Thoracic aorta (tissue), 2 donors: ENCODE results near the gene HID1. TPM values are rescaled to one million over a fixed set of nuclear protein-coding genes. Genes with fewer than 3 reads are reported as not detected.

Experiments used
- ATAC-seq: fragments of 150-250 bp; one replicate; pipeline ENCODE4 v1.8.0; 2017; ENCODE audit warnings: low read depth; ENCODE audit not compliant: insufficient number of reproducible peaks, low FRiP score
- DNase-seq: peaks from one replicate; pipeline ENCODE4 v3.0.0-alpha.2; 2020; ENCODE audit warnings: low spot score
- H3K27ac ChIP-seq, 2 donors: fragments of 200-600 bp; sonication (generic); 1 replicate in 1 of 2; 2 replicates in 1 of 2; pipeline ENCODE4 v1.5.1; 2016; ENCODE audit warnings: mild to moderate bottlenecking in 2 of 2, moderate library complexity in 2 of 2
- H3K27me3 ChIP-seq: fragments of 200-600 bp; sonication (generic); replicated peaks from 2 replicates; pipeline ENCODE4 v1.6.0; 2016; ENCODE audit warnings: mild to moderate bottlenecking; ENCODE audit not compliant: insufficient read depth
- H3K36me3 ChIP-seq: fragments of 200-600 bp; sonication (generic); one replicate; pipeline ENCODE4 v1.5.1; 2016
- H3K4me1 ChIP-seq, 2 donors: fragments of 200-600 bp; sonication (generic); 1 replicate in 1 of 2; 2 replicates in 1 of 2; pipeline versions ENCODE4 v1.5.1 to v1.6.0; 2016; ENCODE audit warnings: low read depth in 2 of 2, mild to moderate bottlenecking in 1 of 2; ENCODE audit not compliant: control insufficient read depth in 1 of 2
- H3K4me3 ChIP-seq: fragments of 200-600 bp; sonication (generic); 2 replicates; pipeline ENCODE4 v1.5.1; 2016; ENCODE audit warnings: mild to moderate bottlenecking
- H3K9me3 ChIP-seq: fragments of 200-600 bp; sonication (generic); 2 replicates; pipeline ENCODE4 v1.5.1; 2016
- total RNA-seq, 2 donors: library from RNA; depleted of rRNA; stranded (reverse); fragments of >200 nt; gene quantifications; one replicate each; pipeline versions ENCODE4 v1.1.0 to v1.2.3, GENCODE V29; 2016
- TF ChIP-seq, protein P1 (sequence below): fragments of 200-600 bp; sonication (generic); IDR thresholded peaks from one replicate; pipeline ENCODE4 v1.5.1; 2019; ENCODE audit warnings: antibody characterized with exemption

HID1 gene
- total RNA-seq, 2 donors from 2014 or later, result 14.3 to 14.8 TPM

DNA sequence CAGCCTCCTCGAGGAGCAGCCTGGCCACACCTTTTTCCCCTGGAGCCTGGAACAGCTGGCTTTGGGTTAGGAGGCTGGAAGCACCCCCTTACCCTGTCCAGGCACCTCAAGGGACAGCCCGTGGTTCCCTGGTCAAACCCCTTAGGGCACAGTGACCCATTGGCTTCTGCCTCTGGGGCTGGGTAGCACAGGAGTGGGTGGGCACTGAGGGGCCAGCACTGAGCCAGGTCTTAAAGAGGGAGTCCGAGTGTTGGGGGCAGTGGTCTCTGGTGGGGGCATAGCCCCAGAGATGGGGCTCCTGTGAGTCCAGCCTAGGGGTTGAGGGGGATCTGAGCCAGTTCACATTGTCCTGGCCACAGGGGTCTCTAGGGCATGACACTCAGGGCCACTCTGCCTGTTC lies 21.5 kb downstream of the HID1 start:
- Histone ChIP-seq H3K9me3 (no peaks in the 10 kb centered on the region), H3K27me3 (no peaks in the 10 kb centered on the region), H3K36me3 (no peaks in the 10 kb centered on the region), H3K4me3 (no peak overlapping the region), H3K27ac (no peak overlapping the region), H3K4me1 (no peaks in the 10 kb centered on the region)
- ATAC-seq (no peak), DNase-seq (no peak)
- TF ChIP-seq, protein P1, sequence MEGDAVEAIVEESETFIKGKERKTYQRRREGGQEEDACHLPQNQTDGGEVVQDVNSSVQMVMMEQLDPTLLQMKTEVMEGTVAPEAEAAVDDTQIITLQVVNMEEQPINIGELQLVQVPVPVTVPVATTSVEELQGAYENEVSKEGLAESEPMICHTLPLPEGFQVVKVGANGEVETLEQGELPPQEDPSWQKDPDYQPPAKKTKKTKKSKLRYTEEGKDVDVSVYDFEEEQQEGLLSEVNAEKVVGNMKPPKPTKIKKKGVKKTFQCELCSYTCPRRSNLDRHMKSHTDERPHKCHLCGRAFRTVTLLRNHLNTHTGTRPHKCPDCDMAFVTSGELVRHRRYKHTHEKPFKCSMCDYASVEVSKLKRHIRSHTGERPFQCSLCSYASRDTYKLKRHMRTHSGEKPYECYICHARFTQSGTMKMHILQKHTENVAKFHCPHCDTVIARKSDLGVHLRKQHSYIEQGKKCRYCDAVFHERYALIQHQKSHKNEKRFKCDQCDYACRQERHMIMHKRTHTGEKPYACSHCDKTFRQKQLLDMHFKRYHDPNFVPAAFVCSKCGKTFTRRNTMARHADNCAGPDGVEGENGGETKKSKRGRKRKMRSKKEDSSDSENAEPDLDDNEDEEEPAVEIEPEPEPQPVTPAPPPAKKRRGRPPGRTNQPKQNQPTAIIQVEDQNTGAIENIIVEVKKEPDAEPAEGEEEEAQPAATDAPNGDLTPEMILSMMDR, result no peak

DNA sequence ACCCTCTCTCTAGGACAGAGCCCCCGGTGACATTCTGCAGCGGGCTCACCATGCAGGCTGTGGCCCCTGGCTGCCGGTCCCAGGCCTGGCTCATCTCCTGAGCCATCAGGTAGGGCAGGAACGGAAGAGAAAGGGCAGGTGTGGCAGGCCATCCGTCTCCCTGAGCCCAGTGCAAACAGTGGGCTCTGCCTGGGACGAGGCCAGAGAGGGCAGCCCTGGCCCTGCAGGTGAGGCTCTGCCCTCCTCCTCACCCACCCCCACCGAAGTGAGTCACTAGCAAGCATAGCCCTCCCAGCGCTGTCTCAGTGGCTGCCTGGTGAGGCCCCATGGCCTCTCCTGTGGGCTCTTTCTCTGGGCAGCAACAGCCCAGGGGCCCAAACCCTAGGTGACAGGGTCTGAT lies 22.4 kb downstream of the HID1 start:
- DNase-seq, result no peak
- H3K27ac ChIP-seq, result no peak overlapping the region
- no peaks in the 10 kb centered on the region for H3K27me3 ChIP-seq
- no peaks in the 10 kb centered on the region for H3K36me3 ChIP-seq
- TF ChIP-seq, protein P1, result no peak
- no peaks in the 10 kb centered on the region for H3K9me3 ChIP-seq
- no peak overlapping the region for H3K4me3 ChIP-seq
- no peak for ATAC-seq
- H3K4me1 ChIP-seq, result no peaks in the 10 kb centered on the region

DNA sequence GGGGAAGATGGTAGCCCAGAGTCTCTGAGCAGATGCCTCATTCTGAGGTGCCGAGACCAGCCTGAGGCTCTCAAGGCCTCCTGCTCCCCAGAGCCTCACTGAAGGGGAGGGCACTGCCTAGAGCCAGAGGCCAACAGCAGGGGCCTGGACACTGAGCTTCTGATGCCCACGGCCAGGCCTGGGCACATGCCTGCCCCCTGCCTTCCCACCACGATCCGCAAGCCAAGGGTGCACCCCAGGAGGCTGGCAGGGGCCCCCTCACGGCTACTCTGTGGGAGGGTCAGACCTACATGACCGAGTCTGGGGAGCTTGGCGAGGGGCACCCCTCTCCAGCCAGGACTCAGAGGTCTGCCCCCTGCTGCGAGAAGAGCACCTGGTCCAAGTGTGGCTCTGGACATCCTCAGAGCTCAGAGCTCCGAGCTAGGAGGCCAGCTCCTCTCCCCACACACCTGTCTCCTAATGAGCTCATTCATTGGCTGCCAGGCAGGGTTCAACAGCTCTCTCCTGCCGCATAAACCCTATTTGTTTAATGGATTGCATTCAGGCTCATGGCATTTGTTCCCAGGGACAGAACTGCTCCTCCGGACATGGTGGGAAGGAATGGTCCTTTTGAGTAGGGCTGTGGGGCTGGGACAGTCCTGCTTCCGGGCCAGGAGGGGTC lies 23.0 kb downstream of the HID1 start:
- DNase-seq, result no peak

DNA sequence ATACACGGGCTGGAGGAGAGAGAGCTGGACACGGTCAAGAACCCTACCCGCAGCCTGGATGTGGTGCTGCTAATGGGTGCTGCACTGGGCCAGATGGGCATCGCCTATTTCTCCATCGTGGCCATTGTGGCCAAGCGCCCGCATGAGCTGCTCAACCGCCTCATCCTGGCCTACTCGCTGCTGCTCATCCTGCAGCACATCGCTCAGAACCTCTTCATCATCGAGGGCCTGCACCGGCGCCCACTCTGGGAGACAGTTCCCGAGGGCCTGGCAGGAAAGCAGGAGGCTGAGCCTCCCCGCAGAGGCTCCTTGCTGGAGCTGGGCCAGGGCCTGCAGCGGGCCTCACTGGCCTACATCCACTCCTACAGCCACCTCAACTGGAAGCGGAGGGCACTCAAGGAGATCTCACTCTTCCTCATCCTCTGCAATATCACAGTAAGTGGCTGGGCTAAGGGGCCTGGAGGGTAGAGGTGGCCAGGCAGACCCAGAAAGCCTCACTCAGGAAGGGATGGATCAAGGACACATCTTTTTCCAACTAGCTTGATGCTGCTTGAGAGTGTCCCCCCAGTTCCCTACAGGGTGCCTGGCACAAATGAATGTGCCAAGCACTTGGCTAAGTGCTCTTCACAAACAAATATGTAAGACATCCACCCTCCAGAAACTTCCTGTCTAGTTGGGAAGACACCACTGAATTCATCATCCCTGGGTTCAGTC lies 25.4 kb downstream of the HID1 start:
- TF ChIP-seq, protein P1, result no peak
- no peaks in the 10 kb centered on the region for H3K9me3 ChIP-seq
- no peaks in the 10 kb centered on the region for H3K36me3 ChIP-seq
- ATAC-seq, result no peak
- no peak overlapping the region for H3K27ac ChIP-seq
- DNase-seq, result no peak
- H3K4me1 ChIP-seq, result no peaks in the 10 kb centered on the region
- no peaks in the 10 kb centered on the region for H3K27me3 ChIP-seq
- no peak overlapping the region for H3K4me3 ChIP-seq

More for the DNA sequence above, 23.0 kb downstream of the HID1 start:
- H3K9me3 ChIP-seq, result no peaks in the 10 kb centered on the region
- H3K4me3 ChIP-seq, result no peak overlapping the region
- no peak for ATAC-seq
- TF ChIP-seq, protein P1, result no peak
- no peak overlapping the region for H3K27ac ChIP-seq
- no peaks in the 10 kb centered on the region for H3K27me3 ChIP-seq
- H3K36me3 ChIP-seq, result no peaks in the 10 kb centered on the region
- H3K4me1 ChIP-seq, result no peaks in the 10 kb centered on the region

DNA sequence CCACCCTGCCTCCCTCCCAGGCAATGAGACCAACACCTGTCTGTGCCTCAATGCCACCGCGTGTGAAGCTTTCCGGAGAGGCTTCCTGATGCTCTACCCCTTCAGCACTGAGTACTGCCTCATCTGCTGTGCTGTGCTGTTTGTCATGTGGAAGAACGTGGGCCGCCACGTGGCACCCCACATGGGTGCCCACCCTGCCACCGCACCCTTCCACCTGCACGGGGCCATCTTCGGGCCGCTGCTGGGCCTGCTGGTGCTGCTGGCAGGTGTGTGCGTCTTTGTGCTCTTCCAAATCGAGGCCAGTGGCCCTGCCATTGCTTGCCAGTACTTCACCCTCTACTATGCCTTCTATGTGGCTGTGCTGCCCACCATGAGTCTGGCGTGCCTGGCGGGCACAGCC lies 25.9 kb downstream of the HID1 start:
- Histone ChIP-seq H3K4me3 (no peak overlapping the region), H3K27me3 (no peaks in the 10 kb centered on the region), H3K4me1 (no peaks in the 10 kb centered on the region), H3K27ac (no peak overlapping the region), H3K36me3 (no peaks in the 10 kb centered on the region), H3K9me3 (no peaks in the 10 kb centered on the region)
- DNase-seq (no peak), ATAC-seq (no peak)
- TF ChIP-seq, protein P1, result no peak
